GM12891 (cell line): ENCODE measurements around the gene MEAF6.
A peak's percentile ranks its signal among the peaks of the same experiment; 100 is the strongest.

Source experiments
- DNase-seq: peaks from one replicate; pipeline ENCODE4 v3.0.0; 2011; ENCODE audit warnings: low spot score; ENCODE audit not compliant: insufficient read length
- FAIRE-seq: peaks from 2 replicates; lab custom pipeline; 2011; peaks lifted over from hg19 to GRCh38; lab: Jason Lieb, UNC
- PAX5 ChIP-seq: IDR thresholded peaks from 2 replicates; pipeline ENCODE4 v1.6.1; 2011; ENCODE audit warnings: low read length, moderate library complexity, mild to moderate bottlenecking; ENCODE audit not compliant: insufficient read depth, severe bottlenecking
- POLR2A ChIP-seq: IDR thresholded peaks from 2 replicates; pipeline ENCODE4 v1.6.1; 2011; ENCODE audit warnings: low read depth, low read length, control low read depth
- POLR2AphosphoS5 ChIP-seq: IDR thresholded peaks from 2 replicates; pipeline ENCODE4 v1.6.1; 2011; ENCODE audit warnings: low read depth, low read length, control low read depth
- POU2F2 ChIP-seq: IDR thresholded peaks from 2 replicates; pipeline ENCODE4 v1.6.1; 2011; ENCODE audit warnings: low read depth, mild to moderate bottlenecking, control low read depth, low read length, moderate library complexity
- SPI1 ChIP-seq: IDR thresholded peaks from 2 replicates; pipeline ENCODE4 v1.6.1; 2011; ENCODE audit warnings: low read depth, low read length, control low read depth
- TAF1 ChIP-seq: IDR thresholded peaks from 2 replicates; pipeline ENCODE4 v1.6.1; 2011; ENCODE audit warnings: low read depth, low read length, control low read depth

The MEAF6 gene

DNA sequence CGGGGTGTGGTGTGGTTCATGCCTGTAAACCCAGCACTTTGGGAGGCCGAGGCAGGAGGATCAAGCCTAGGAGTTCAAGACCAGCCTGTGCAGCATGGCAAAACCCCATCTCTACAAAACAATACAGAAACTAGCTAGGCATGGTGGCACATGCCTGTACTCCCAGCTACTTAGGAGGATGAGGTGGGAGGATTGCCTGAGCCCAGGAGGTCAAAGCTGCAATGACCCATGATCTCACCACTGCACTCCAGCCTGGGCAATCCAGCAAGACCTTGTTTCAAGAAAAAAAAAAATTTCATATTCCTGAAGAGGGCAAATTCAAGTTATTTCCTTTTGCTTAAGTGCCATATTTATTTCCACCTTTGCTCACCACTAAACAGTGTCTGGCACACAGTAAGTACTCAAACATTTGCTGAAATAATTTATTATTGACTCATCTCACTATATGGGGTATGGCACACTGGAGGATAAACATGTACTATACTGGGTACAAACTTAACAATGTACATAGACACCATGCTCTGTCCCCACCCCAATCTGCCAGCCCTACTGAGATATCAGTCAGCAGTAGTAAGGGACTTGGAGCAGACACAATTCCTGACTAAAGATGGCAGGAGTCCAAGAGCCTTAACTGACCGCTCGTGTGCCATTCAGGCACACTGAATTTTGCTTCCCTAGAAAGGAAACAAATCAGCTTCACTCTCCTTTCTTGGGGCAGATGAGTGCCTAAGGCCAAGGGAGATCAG, 15.5 kb downstream of the MEAF6 start:
- peak; percentile 40 for FAIRE-seq
- no peak for DNase-seq
- no peak for TF ChIP-seq SPI1
- no peak for TF ChIP-seq POLR2A
- TF ChIP-seq PAX5, result no peak
- no peak for TF ChIP-seq POU2F2

DNA sequence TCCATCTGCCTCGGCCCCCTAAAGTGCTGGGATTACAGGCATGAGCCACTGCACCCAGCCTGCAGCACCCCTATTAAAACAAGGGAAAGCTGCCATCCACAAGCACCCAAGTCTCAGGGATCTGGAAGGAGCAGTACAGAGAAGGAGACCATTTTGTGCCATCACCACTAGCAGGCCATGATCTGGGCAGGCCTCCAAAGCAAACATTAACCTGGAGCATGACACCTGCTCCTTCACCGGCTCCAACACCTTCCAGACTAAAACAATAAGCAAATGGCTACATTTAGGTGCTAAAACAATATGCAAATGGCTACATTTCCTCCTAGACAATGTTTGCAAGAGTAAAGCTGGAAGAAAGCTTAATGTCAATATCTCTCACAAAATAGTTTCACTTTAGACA, 16.7 kb downstream of the MEAF6 start:
- TF ChIP-seq POLR2A, result no peak
- no peak for TF ChIP-seq PAX5
- TF ChIP-seq TAF1, result no peak
- no peak for TF ChIP-seq POU2F2
- TF ChIP-seq SPI1, result no peak
- no peak for TF ChIP-seq POLR2AphosphoS5
- no peak for FAIRE-seq
- DNase-seq, result no peak

DNA sequence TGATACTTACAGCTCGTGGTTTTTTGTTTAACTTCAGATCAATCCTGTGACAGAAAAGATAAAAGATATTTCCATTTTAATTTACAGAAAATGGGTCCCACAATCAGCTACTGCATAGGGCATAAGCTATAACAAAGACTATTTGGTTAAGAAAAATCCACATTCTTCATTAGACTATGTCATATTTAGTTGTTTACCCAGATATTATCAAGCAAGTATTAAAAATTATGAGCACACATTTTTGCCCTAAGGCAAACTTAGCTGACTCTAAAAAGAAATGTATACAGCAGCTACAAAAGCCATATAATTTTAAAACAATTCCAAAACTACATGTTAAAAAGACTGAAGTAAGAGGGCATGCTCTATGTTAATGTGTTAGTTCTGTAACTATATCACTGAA, 18.7 kb downstream of the MEAF6 start:
- FAIRE-seq (no peak), DNase-seq (no peak)
- no peak for TF ChIP-seq POU2F2
- no peak for TF ChIP-seq POLR2AphosphoS5
- no peak for TF ChIP-seq SPI1
- no peak for TF ChIP-seq POLR2A
- no peak for TF ChIP-seq PAX5
- no peak for TF ChIP-seq TAF1

DNA sequence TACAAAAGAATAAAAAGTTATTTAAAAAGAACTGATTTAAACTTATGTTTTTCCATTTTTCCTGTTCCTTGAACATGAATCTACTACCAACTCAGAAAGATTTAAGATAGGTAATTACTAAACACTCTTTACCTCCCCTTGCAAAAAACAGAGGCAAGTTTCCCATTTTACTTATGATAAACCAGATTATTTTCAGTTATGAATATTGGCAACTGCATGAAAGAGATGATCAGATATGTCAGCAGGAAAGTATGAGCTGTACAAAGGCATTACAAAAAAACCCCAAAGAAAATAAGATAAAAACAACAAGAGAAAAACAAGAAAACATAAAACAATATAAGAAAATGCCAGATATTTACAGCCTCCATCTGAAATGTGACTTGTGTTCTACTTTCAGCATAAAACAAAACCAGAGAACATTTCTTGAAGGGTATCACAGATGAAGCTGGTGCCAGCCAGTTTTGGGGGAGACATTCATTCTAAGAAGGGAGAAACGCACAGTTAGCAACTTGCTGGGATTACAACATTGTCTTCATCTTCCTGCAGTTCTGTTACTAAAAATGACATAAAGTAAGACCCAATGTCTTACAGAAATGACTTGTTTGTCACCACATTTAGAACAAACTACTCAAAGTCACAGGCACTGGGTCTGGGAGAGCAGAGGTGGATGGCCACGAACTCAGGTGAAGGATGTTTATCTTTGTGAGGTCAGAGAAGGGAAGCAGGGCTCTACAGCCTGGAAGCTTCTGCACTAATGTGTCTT, 21.0 kb downstream of the MEAF6 start:
- FAIRE-seq, result peak; percentile 57
- TF ChIP-seq POU2F2 (no peak), POLR2A (no peak), SPI1 (no peak), PAX5 (no peak)
- no peak for DNase-seq

DNA sequence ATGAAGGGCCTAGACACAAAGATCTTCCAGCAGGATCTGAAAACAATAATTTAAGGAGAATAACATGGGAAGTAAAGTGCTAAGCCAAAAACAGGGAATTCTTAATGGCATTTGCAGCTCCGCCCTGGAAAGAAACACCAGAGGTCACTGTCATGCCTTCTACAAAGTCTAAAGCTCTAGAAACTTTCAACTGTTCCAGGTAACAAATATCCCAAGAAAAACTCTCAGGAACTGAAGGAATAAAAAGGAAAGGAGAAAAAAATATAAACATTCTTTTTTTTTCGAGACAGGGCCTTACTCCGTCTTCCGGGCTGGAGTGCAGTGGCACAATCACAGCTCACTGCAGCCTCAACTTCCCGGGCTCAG, 27.0 kb downstream of the MEAF6 start:
- DNase-seq, result no peak
- TF ChIP-seq PAX5 (no peak), SPI1 (no peak)
- FAIRE-seq, result no peak

DNA sequence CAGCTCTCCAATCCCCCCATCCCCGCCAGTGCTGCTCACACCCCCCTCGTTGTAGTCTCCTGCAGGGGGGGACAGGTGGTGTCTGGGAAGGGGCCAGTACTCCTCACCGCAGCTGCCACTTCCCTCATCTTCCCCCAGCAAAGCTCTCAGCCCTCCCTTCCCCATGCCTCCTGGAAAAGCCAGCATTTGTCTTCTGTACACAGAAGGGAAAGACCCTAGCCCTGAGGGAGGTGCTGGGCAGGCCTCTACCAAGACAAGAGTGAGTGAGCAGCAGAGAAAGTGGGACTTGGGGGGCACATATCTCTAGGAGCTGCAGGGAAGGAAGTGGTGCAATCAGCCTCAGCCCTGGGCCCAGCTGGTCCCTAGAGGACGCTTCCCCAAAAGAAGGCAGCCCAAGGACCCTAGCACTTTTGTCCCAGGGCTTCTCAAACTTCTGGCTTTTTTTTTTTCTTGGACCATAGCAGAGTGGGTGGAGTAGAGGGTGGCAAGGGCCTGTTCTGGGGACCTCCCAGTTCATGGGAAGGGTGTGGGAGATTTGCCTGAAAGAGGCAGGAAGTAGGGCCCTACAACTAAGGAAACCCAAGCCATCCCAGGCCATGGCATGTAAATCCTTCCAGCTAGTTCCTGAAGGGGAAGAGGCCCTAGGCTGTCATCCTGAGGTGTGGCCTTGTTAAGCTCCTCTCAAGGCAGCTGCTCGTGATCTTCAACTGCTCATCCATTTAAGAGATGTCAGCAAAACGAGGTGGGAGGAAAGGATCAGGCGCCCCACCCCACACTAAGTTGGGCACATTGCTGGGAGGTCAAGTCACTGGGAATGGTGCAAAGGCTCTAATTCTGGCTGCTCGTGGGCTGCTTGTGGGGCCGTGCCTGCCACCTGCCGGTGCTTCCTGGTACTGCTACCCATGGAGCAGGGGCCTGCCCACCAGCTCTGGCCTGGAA, 27.6 kb downstream of the MEAF6 start:
- peak; percentile 70 for FAIRE-seq
- TF ChIP-seq POLR2AphosphoS5 (0 out of 2 replicates have a peak, but pooled peaks have one; percentile 17), PAX5 (no peak)
- DNase-seq, result peak; percentile 67

DNA sequence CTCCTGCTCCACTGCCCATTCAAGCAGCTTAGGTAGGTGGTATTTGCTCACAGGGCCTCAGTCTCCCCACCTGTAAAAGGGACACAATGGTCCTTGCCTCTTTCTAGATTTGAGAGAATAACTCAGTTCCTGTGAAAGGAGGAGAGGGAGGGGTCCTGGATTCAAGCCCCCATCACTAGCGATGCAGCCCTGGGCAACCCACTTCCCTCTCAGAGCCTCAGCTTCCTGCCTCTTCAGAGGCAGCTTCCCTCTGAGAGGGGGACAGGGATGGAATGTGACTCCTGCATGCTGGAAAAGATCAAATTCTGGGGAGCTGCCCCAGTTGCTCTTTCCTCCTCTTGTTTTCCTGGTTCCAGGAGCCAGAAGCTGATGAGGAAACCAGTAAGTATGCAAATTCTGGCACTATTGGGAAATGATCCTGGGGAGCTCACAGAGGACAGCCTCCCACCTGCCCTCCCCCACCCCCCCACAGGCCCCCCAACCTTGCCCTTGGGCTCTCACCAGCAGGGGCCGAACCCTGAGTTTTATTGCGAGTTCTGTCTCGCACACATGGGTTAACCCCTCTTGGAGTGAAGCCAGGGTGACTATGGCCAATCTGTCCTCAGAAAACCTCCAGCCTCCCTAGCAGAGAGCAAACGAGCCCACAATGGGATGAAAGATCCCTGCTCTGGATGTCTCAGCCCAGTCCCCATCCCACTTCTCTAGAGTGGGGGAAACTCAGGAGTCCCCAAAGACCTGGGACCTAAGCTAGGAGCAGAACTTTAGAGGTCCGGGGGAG, 28.5 kb downstream of the MEAF6 start:
- no peak for FAIRE-seq
- DNase-seq, result no peak
- TF ChIP-seq POU2F2, result no peak
- no peak for TF ChIP-seq POLR2A
- TF ChIP-seq POLR2AphosphoS5, result no peak
- TF ChIP-seq PAX5, result no peak
- TF ChIP-seq SPI1, result no peak
- no peak for TF ChIP-seq TAF1

DNA sequence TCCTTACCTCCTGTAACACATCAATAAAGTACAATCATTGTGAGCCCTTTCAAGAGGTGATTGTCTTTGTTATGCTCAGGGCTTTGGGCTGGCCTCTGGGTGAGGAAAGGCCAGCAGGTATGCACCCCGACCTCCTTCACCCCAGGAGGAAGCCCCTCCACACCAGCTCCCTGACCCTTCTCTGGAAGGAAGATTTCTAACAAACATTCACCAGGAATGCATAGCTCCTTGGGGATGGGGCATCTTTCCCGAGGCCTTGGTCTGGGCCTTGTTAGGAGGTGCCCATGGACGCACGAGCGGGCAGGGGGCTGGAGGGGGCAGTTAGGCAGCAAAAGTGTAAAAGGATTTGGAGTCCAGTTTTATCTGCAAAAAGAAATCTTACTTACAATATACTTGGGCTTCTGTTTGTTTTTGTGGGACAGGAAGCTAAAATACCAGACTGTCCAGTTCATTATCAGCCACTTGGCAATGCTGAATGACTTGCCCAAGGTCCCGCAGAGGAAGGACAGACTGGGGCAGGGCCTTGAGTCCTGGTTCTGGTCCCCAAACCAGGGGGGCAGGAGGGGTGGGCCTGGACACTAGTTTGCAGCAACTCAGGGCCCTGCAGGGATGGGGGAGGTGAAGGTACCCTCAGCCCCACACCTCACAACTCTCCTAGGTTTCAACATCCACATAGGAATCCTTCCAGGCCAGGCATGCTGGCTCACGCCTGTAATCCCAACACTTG, 30.1 kb downstream of the MEAF6 start:
- TF ChIP-seq SPI1, result no peak
- TF ChIP-seq POU2F2, result no peak
- no peak for TF ChIP-seq TAF1
- TF ChIP-seq POLR2A, result peak; percentile 35; the same call in 1 of the 2 replicates
- TF ChIP-seq PAX5, result no peak
- TF ChIP-seq POLR2AphosphoS5, result peak; percentile 70; the same call in 1 of the 2 replicates
- no peak for DNase-seq

DNA sequence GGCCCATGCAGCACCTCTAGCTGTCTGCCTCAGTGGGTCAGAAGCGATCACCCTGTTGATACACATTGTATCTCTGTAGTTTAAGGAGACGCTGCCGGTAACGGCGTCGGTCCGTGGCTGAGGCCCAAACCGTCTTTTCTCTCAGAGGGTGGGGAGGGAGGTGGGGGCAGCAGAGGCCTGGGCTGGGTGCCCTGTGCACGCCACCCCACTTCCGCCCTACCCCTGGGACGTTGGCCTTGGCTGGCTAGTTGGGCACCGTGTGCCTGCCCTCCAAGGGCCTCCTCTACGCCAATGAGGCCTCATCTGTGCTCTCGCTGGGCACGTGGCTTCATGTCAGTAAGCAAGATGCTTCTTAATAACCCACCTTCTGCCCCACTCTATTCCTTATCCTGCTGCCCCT, 30.8 kb downstream of the MEAF6 start:
- DNase-seq (no peak), FAIRE-seq (no peak)
- TF ChIP-seq POLR2AphosphoS5 (peak; percentile 11; the same call in 1 of the 2 replicates), POLR2A (no peak)

More for the DNA sequence above, 30.1 kb downstream of the MEAF6 start:
- FAIRE-seq, result no peak
